IMR-90 (cell line): ENCODE data around the gene LMTK2. TPM values are rescaled to one million over a fixed set of nuclear protein-coding genes. Genes with fewer than 3 reads are reported as not detected.

Experiments
- ATAC-seq: fragments of 200-7000 bp; cut with Tn5 transposase; 2 replicates; pipeline ENCODE4 v1.9.1; 2020; ENCODE audit warnings: low read depth, mild to moderate bottlenecking, moderate library complexity
- BruUV-seq: library from RNA; stranded (reverse); fragments of 400-500 nt; replicated peaks from 2 replicates; lab custom pipeline; 2021; lab: Mats Ljungman, UMichigan
- CTCF ChIA-PET: fragments of 300-600 bp; formaldehyde crosslinking; extraction: SDS; loops from one replicate; lab custom pipeline; 2021; ENCODE audit warnings: antibody characterized with exemption; lab: Yijun Ruan, JAX
- POLR2A ChIA-PET: fragments of 300-600 bp; sonication (Branson Sonifier 250); formaldehyde crosslinking; loops from one replicate; lab custom pipeline; 2022; ENCODE audit warnings: antibody characterized with exemption; ENCODE audit not compliant: unreplicated experiment; lab: Charles Lee
- DNase-seq: peaks from one replicate; pipeline ENCODE4 v3.0.0; 2013
- H2AFZ ChIP-seq: replicated peaks from 2 replicates; pipeline ENCODE3; 2013; ENCODE audit warnings: low read length, mild to moderate bottlenecking; ENCODE audit not compliant: poor library complexity
- H2AK5ac ChIP-seq: 2 replicates; pipeline ENCODE4 v1.6.1; 2013; ENCODE audit warnings: low read depth, low read length, inconsistent platforms
- H2AK9ac ChIP-seq: replicated peaks from 2 replicates; pipeline ENCODE3; 2013; ENCODE audit warnings: mild to moderate bottlenecking, low read depth, low read length, moderate library complexity; ENCODE audit not compliant: poor library complexity
- H2BK120ac ChIP-seq: 2 replicates; pipeline ENCODE4 v1.6.1; 2013; ENCODE audit warnings: low read depth, low read length, inconsistent platforms
- H2BK15ac ChIP-seq: 3 replicates; pipeline ENCODE4 v1.6.1; 2013; ENCODE audit warnings: low read depth, low read length, inconsistent platforms
- H2BK20ac ChIP-seq: 2 replicates; pipeline ENCODE4 v1.6.1; 2013; ENCODE audit warnings: low read depth, mild to moderate bottlenecking, inconsistent platforms, low read length, moderate library complexity
- H2BK5ac ChIP-seq: 2 replicates; pipeline ENCODE4 v1.6.1; 2013; ENCODE audit warnings: mild to moderate bottlenecking, low read depth, low read length, inconsistent platforms; ENCODE audit not compliant: poor library complexity, severe bottlenecking
- H3K14ac ChIP-seq: replicated peaks from 2 replicates; pipeline ENCODE4 v1.6.1; 2013; ENCODE audit warnings: low read depth, low read length, inconsistent platforms
- H3K18ac ChIP-seq: 2 replicates; pipeline ENCODE4 v1.6.1; 2013; ENCODE audit warnings: low read depth, low read length, control low read depth
- H3K23ac ChIP-seq: 2 replicates; pipeline ENCODE4 v1.6.1; 2013; ENCODE audit warnings: low read depth, low read length, inconsistent platforms
- H3K27ac ChIP-seq: 2 replicates; pipeline ENCODE4 v1.5.1; 2013; ENCODE audit warnings: mild to moderate bottlenecking, control low read depth, low read length; ENCODE audit not compliant: insufficient read depth
- H3K27me3 ChIP-seq: 2 replicates; pipeline ENCODE4 v1.6.1; 2013; ENCODE audit warnings: low read length; ENCODE audit not compliant: control insufficient read depth, insufficient read depth
- H3K36me3 ChIP-seq: 2 replicates; pipeline ENCODE4 v1.6.1; 2013; ENCODE audit warnings: low read length, mixed read lengths; ENCODE audit not compliant: control insufficient read depth, insufficient read depth
- H3K4ac ChIP-seq: 2 replicates; pipeline ENCODE4 v1.6.1; 2013; ENCODE audit warnings: low read depth, low read length, inconsistent platforms
- H3K4me1 ChIP-seq: 2 replicates; pipeline ENCODE4 v1.6.1; 2013; ENCODE audit warnings: low read length, mixed read lengths; ENCODE audit not compliant: control insufficient read depth, insufficient read depth
- H3K4me2 ChIP-seq: 2 replicates; pipeline ENCODE4 v1.6.1; 2013; ENCODE audit warnings: low read depth, mild to moderate bottlenecking, control low read depth, low read length, moderate library complexity
- H3K4me3 ChIP-seq: 2 replicates; pipeline ENCODE4 v1.5.1; 2013; ENCODE audit warnings: low read depth, mild to moderate bottlenecking, control low read depth, low read length, moderate library complexity; ENCODE audit not compliant: insufficient read depth
- H3K56ac ChIP-seq: 2 replicates; pipeline ENCODE4 v1.6.1; 2013; ENCODE audit warnings: low read length, inconsistent platforms; ENCODE audit not compliant: insufficient read depth; ENCODE audit errors: extremely low read depth
- H3K79me1 ChIP-seq, 2 experiments: 2 replicates each; pipeline ENCODE4 v1.6.1; 2013; ENCODE audit warnings: low read length in 2 of 2, inconsistent platforms in 1 of 2, low read depth in 1 of 2
- H3K9ac ChIP-seq: 2 replicates; pipeline ENCODE4 v1.6.1; 2013; ENCODE audit warnings: low read depth, low read length, control low read depth
- H3K9me1 ChIP-seq: 2 replicates; pipeline ENCODE4 v1.6.1; 2013; ENCODE audit warnings: low read length, inconsistent platforms; ENCODE audit not compliant: insufficient read depth
- H3K9me3 ChIP-seq: 2 replicates; pipeline ENCODE4 v1.6.1; 2013; ENCODE audit warnings: low read length; ENCODE audit not compliant: control insufficient read depth, insufficient read depth
- H4K20me1 ChIP-seq: 2 replicates; pipeline ENCODE4 v1.6.1; 2013; ENCODE audit warnings: low read length, inconsistent platforms; ENCODE audit not compliant: insufficient read depth
- H4K5ac ChIP-seq: 2 replicates; pipeline ENCODE4 v1.6.1; 2013; ENCODE audit warnings: mild to moderate bottlenecking, low read depth, low read length, control low read depth
- H4K8ac ChIP-seq, 2 experiments: 2 replicates each; pipeline ENCODE4 v1.6.1; 2013; ENCODE audit warnings: low read depth in 2 of 2, low read length in 2 of 2, control low read depth in 1 of 2, inconsistent platforms in 1 of 2
- H4K91ac ChIP-seq: 2 replicates; pipeline ENCODE4 v1.6.1; 2013; ENCODE audit warnings: low read depth, low read length, inconsistent platforms; ENCODE audit not compliant: insufficient read depth
- BHLHE40 ChIP-seq: fragments of 150-350 bp; IDR thresholded peaks from 2 replicates; pipeline ENCODE4 v1.6.1; 2016; ENCODE audit warnings: mild to moderate bottlenecking, low read depth, low read length
- CTCF ChIP-seq: conservative IDR thresholded peaks from 2 replicates; pipeline ENCODE4 v1.5.1; 2012; ENCODE audit warnings: mild to moderate bottlenecking, low read depth, low read length, improper control_type of control experiment
- RAD21 ChIP-seq: IDR thresholded peaks from 2 replicates; pipeline ENCODE4 v1.6.1; 2012; ENCODE audit warnings: low read length, improper control_type of control experiment
- RCOR1 ChIP-seq: IDR thresholded peaks from 2 replicates; pipeline ENCODE4 v1.6.1; 2012; ENCODE audit warnings: mild to moderate bottlenecking, low read length, improper control_type of control experiment; ENCODE audit not compliant: insufficient replicate concordance
- USF2 ChIP-seq: fragments of 150-350 bp; IDR thresholded peaks from 2 replicates; pipeline ENCODE4 v1.6.1; 2017; ENCODE audit warnings: mild to moderate bottlenecking, antibody characterized with exemption, low read length, low read depth
- WGBS, 2 experiments: methylation state at CpG; one replicate each; pipeline versions ENCODE4 v1.1.5 to v1.1.7; 2013; ENCODE audit warnings: missing lambda C conversion rate in 2 of 2; ENCODE audit not compliant: insufficient read length in 1 of 2; ENCODE audit errors: extremely low coverage in 2 of 2; 5-methylcytosine and 5-hydroxymethylcytosine counted together
- dilution Hi-C: fragments of 300-500 bp; cut with HindIII; formaldehyde crosslinking; loops from one replicate; pipeline ENCODE4 v1.14.3; 2018; ENCODE audit warnings: low sequenced_read_pairs; ENCODE audit not compliant: unreplicated experiment
- in situ Hi-C: fragments of 300-500 bp; cut with MboI; formaldehyde crosslinking; loops from 3 replicates; pipeline ENCODE4 v1.14.3; 2019; ENCODE audit warnings: low sequenced_read_pairs, inconsistent platforms, mixed read lengths
- intact Hi-C: fragments of 100-400 bp; cut with micrococcal nuclease; formaldehyde crosslinking; loops from 2 replicates; pipeline ENCODE4 v1.10.0; 2022
- polyA plus RNA-seq, 3 experiments: library from polyadenylated mRNA; depleted of rRNA; stranded (reverse); fragments of >200 nt; gene quantifications; 2 replicates each; pipeline ENCODE4 v1.2.3, GENCODE V29; 2012; ENCODE audit warnings: low replicate concordance in 1 of 3
- total RNA-seq: library from RNA; depleted of rRNA; stranded (reverse); fragments of >200 nt; gene quantifications from 2 replicates; pipeline ENCODE4 v1.2.3, GENCODE V29; 2012

LMTK2 gene
- total and polyA plus RNA-seq, 2 of the 4 experiments (the other 2 are of a cell fraction), result 4.4 to 5.0 TPM

GRCh38 chr7:98203964-98204605, 97.4 kb downstream of the LMTK2 start:
- POLR2A ChIA-PET, result no interaction called here
- Histone ChIP-seq H2BK15ac (no peak overlapping the region), H3K9me3 (no peaks in the 10 kb centered on the region), H2AK9ac (no peak overlapping the region), H4K91ac (no peak overlapping the region), H3K27ac (no peak overlapping the region), H3K9ac (no peak overlapping the region), H3K27me3 (no peaks in the 10 kb centered on the region), H4K8ac (no peak overlapping the region), H3K14ac (no peak overlapping the region), H2AFZ (no peak overlapping the region), H2AK5ac (no peak overlapping the region), H3K4ac (no peak overlapping the region), H4K5ac (no peak overlapping the region), H2BK20ac (no peak overlapping the region), H3K18ac (no peak overlapping the region), H3K4me2 (no peak overlapping the region), H3K4me3 (no peak overlapping the region), H3K9me1 (peaks cover 5% of the 10 kb centered on the region; the same call in 1 of the 2 replicates), H3K56ac (no peak overlapping the region), H4K20me1 (no peaks in the 10 kb centered on the region), H3K36me3 (peaks cover 16% of the 10 kb centered on the region), H3K79me1 (peaks cover 5 to 6% of the 10 kb centered on the region in 2 experiments), H3K4me1 (no peaks in the 10 kb centered on the region; the same call in 1 of the 2 replicates), H3K23ac (no peak overlapping the region), H2BK120ac (no peak overlapping the region), H2BK5ac (no peak overlapping the region)
- ATAC-seq (no peak), DNase-seq (no peak)
- in situ Hi-C loops (no loop called here), intact Hi-C loops (no loop called here), dilution Hi-C loops (no loop called here)
- no CpG with 5 or more reads among the region's 18 CpGs for WGBS, 2 experiments
- CTCF ChIA-PET, result no interaction called here
- TF ChIP-seq BHLHE40, result no peak
- no peak for TF ChIP-seq RAD21
- no peak for TF ChIP-seq USF2
- TF ChIP-seq RCOR1, result no peak
- TF ChIP-seq CTCF, result no peak
- BruUV-seq, result no TSS peak
